DMS 273 (cell line): ENCODE results near the gene NEO1.

Experiments
- DNase-seq: peaks from one replicate; lab custom pipeline; 2025; ENCODE audit not compliant: unreplicated experiment; lab: John Stamatoyannopoulos, UW

NEO1 gene

GRCh38 chr15:73072894-73073293 is 20.6 kb downstream of the NEO1 start:
- DNase-seq = no peak

GRCh38 chr15:73074241-73074640 is 22.0 kb downstream of the NEO1 start:
- DNase-seq = no peak

- DNase-seq = no peak
Measured at GRCh38 chr15:73075160-73075859, 23.0 kb downstream of the NEO1 start.

- no peak for DNase-seq
Measured at GRCh38 chr15:73078291-73078690, 26.0 kb downstream of the NEO1 start.

GRCh38 chr15:73078722-73079121 is 26.5 kb downstream of the NEO1 start:
- DNase-seq = no peak

- DNase-seq = no peak
Measured at GRCh38 chr15:73079565-73079964, 27.3 kb downstream of the NEO1 start.

- peak; percentile 74 for DNase-seq
Measured at GRCh38 chr15:73081321-73081958, 29.2 kb downstream of the NEO1 start.

GRCh38 chr15:73082812-73083211 is 30.5 kb downstream of the NEO1 start:
- DNase-seq = no peak

GRCh38 chr15:73087098-73087497 is 34.8 kb downstream of the NEO1 start:
- DNase-seq = no peak

GRCh38 chr15:73105064-73105463 is 52.8 kb downstream of the NEO1 start:
- DNase-seq = no peak

- no peak for DNase-seq
Measured at GRCh38 chr15:73108676-73109075, 56.4 kb downstream of the NEO1 start.

GRCh38 chr15:73109765-73110164 is 57.5 kb downstream of the NEO1 start:
- no peak for DNase-seq

- no peak for DNase-seq
Measured at GRCh38 chr15:73110201-73110600, 57.9 kb downstream of the NEO1 start.

- no peak for DNase-seq
Measured at GRCh38 chr15:73114064-73114463, 61.8 kb downstream of the NEO1 start.

- no peak for DNase-seq
Measured at GRCh38 chr15:73116164-73116563, 63.9 kb downstream of the NEO1 start.

GRCh38 chr15:73118055-73118454 is 65.8 kb downstream of the NEO1 start:
- no peak for DNase-seq

GRCh38 chr15:73119478-73119877 is 67.2 kb downstream of the NEO1 start:
- no peak for DNase-seq

- no peak for DNase-seq
Measured at GRCh38 chr15:73120269-73120668, 68.0 kb downstream of the NEO1 start.

GRCh38 chr15:73125219-73125618 is 73.0 kb downstream of the NEO1 start:
- no peak for DNase-seq

- peak; percentile 54 for DNase-seq
Measured at GRCh38 chr15:73127302-73127936, 75.2 kb downstream of the NEO1 start.

GRCh38 chr15:73130830-73131229 is 78.6 kb downstream of the NEO1 start:
- no peak for DNase-seq

- DNase-seq = no peak
Measured at GRCh38 chr15:73134196-73134595, 81.9 kb downstream of the NEO1 start.
